ENCODE measurements around the gene SERPINE3.

Gene SERPINE3

GRCh38 chr13:51332566-51333361 lies 6.7 kb upstream of the SERPINE3 start:
- DNase-seq (ENCODE audit: extremely low read depth, low read depth): no peak
- no peak for TF ChIP-seq CTCF (IDR thresholded peaks at IDR 0.05; ENCODE audit: low read depth, low read length, missing control alignments)
- H3K4me3 ChIP-seq (replicated peaks; ENCODE audit: low read depth, low read length): no peak overlapping the region

DNA sequence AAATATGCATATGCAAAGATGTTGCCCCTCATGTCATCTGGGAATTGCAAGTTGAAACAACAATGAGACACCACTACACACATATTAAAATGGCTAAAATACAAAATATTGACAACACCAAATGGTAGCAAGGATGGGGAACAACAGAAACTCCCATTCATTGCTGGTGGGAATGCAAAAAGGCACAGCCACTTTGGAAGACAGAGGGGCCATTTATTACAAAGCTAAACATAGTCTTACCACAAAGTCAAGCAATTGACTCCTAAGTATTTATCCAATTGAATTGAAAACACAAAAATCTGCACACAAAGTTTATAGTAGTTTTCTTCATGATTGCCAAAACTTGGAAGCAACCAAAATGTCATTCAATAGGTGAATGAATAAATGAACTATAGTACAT lies 6.1 kb upstream of the SERPINE3 start:
- no peak for TF ChIP-seq CTCF (IDR thresholded peaks at IDR 0.05; ENCODE audit: low read depth, low read length, missing control alignments)
- DNase-seq (ENCODE audit: extremely low read depth, low read depth): no peak
- no peak overlapping the region for H3K4me3 ChIP-seq (replicated peaks; ENCODE audit: low read depth, low read length)

DNA sequence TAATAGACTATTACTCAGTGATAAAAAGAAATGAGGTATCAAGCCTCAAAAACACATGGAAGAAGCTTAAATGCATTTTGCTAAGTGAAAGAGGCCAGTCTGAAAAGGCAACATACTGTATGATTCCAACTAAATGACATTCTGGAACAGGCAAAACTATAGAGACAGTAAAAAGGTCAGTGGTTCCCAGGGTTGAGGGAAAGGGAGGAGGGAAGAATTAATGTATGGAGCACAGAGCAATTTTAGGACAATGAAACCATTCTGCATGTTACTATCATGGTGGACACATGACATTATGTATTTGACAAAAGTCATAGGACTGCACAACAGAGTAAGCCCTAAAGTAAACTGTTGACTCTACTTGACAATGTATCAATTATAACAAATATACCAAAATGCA lies 5.7 kb upstream of the SERPINE3 start:
- DNase-seq (ENCODE audit: extremely low read depth, low read depth): no peak
- no peak for TF ChIP-seq CTCF (IDR thresholded peaks at IDR 0.05; ENCODE audit: low read depth, low read length, missing control alignments)
- no peak overlapping the region for H3K4me3 ChIP-seq (replicated peaks; ENCODE audit: low read depth, low read length)

- no peak overlapping the region for H3K4me3 ChIP-seq (replicated peaks; ENCODE audit: low read depth, low read length)
- no peak for TF ChIP-seq CTCF (IDR thresholded peaks at IDR 0.05; ENCODE audit: low read depth, low read length, missing control alignments)
- no peak for DNase-seq (ENCODE audit: extremely low read depth, low read depth)
These were observed 2.7 kb upstream of the SERPINE3 start for GRCh38 chr13:51336746-51337145.

- TF ChIP-seq CTCF (IDR thresholded peaks at IDR 0.05; ENCODE audit: low read depth, low read length, missing control alignments): no peak
- no peak for DNase-seq (ENCODE audit: extremely low read depth, low read depth)
- no peak overlapping the region for H3K4me3 ChIP-seq (replicated peaks; ENCODE audit: low read depth, low read length)
These were observed 651 bp downstream of the SERPINE3 start for GRCh38 chr13:51339952-51340732.

DNA sequence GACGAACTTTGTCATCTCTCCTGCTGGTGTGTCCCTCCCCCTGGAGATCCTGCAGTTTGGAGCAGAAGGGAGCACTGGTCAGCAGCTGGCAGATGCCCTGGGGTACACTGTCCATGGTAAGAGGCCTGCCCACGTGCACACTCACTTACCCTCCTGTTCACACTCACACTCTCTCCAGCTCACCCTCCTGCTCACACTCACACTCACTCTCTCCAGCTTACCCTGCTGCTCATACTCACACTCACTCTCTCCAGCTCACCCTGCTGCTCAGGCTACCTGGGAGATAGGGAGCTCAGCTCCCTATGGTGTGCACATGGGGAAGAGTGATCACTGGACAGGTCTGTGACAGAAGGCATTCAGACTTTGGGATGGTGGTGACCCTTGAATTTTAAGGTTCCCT lies 1.7 kb downstream of the SERPINE3 start:
- no peak for DNase-seq (ENCODE audit: extremely low read depth, low read depth)
- TF ChIP-seq CTCF (IDR thresholded peaks at IDR 0.05; ENCODE audit: low read depth, low read length, missing control alignments): no peak
- H3K4me3 ChIP-seq (replicated peaks; ENCODE audit: low read depth, low read length): no peak overlapping the region
